Neural cell (in vitro differentiated cells): ENCODE results near the gene LBHD1. TPM values are rescaled to one million over a fixed set of nuclear protein-coding genes. Genes with fewer than 3 reads are reported as not detected.

Source experiments
- H2AFZ ChIP-seq: fragments of 200-600, 300-800 bp; sonication (generic), shearing (Covaris generic); 2 replicates; pipeline ENCODE4 v1.6.0; 2014; ENCODE audit warnings: low read depth, mild to moderate bottlenecking, antibody characterized with exemption, low read length, moderate library complexity
- H3F3A ChIP-seq: fragments of 200-600 bp; shearing (Covaris generic); 2 replicates; pipeline ENCODE4 v1.6.1; 2016; ENCODE audit warnings: mild to moderate bottlenecking, moderate library complexity, mixed read lengths, antibody characterized with exemption, low read length; ENCODE audit not compliant: insufficient read depth, poor library complexity, severe bottlenecking
- H3K27ac ChIP-seq: fragments of 200-600, 300-800 bp; sonication (generic), shearing (Covaris generic); 2 replicates; pipeline ENCODE4 v1.5.1; 2014; ENCODE audit warnings: mild to moderate bottlenecking, low read length, moderate library complexity
- H3K27me3 ChIP-seq: fragments of 300-800, 200-600 bp; sonication (generic), shearing (Covaris generic); 2 replicates; pipeline ENCODE4 v1.6.0; 2014; ENCODE audit warnings: mild to moderate bottlenecking, low read depth, low read length, moderate library complexity; ENCODE audit not compliant: insufficient read depth
- H3K36me3 ChIP-seq: fragments of 300-800, 200-600 bp; sonication (generic), shearing (Covaris generic); 2 replicates; pipeline ENCODE4 v1.5.1; 2014; ENCODE audit warnings: mild to moderate bottlenecking, antibody characterized with exemption, low read length, moderate library complexity; ENCODE audit not compliant: insufficient read depth
- H3K4me2 ChIP-seq: fragments of 300-800, 200-600 bp; sonication (generic), shearing (Covaris generic); 2 replicates; pipeline ENCODE4 v1.6.0; 2014; ENCODE audit warnings: mild to moderate bottlenecking, low read length
- H3K4me3 ChIP-seq: fragments of 300-800, 200-600 bp; sonication (generic), shearing (Covaris generic); 2 replicates; pipeline ENCODE4 v1.5.1; 2014; ENCODE audit warnings: mild to moderate bottlenecking, low read length, moderate library complexity
- H3K79me2 ChIP-seq: fragments of 200-600 bp; shearing (Covaris generic); replicated peaks from 2 replicates; pipeline ENCODE4 v1.6.0; 2014; ENCODE audit warnings: mild to moderate bottlenecking, low read length, moderate library complexity; ENCODE audit not compliant: insufficient read depth
- H3K9ac ChIP-seq: fragments of 300-800, 200-600 bp; sonication (generic), shearing (Covaris generic); 2 replicates; pipeline ENCODE4 v1.6.1; 2016; ENCODE audit warnings: mild to moderate bottlenecking, low read length, mixed read lengths
- H3K9me2 ChIP-seq: fragments of 200-600 bp; shearing (Covaris generic); 2 replicates; pipeline ENCODE4 v1.6.1; 2016; ENCODE audit warnings: mild to moderate bottlenecking, low read length, mixed read lengths; ENCODE audit not compliant: insufficient read depth
- H3K9me3 ChIP-seq: fragments of 200-600, 300-800 bp; sonication (generic), shearing (Covaris generic); 2 replicates; pipeline ENCODE4 v1.6.1; 2016; ENCODE audit warnings: mild to moderate bottlenecking, mixed run types, low read length, moderate library complexity, mixed read lengths
- H4K20me1 ChIP-seq: fragments of 200-600 bp; shearing (Covaris generic); 2 replicates; pipeline ENCODE4 v1.6.1; 2016; ENCODE audit warnings: mild to moderate bottlenecking, mixed run types; ENCODE audit not compliant: insufficient read depth
- CTCF ChIP-seq: fragments of 450-650 bp; IDR thresholded peaks from 2 replicates; pipeline ENCODE4 v1.5.1; 2014; ENCODE audit warnings: antibody characterized with exemption, mild to moderate bottlenecking, moderate library complexity; ENCODE audit not compliant: poor library complexity, severe bottlenecking
- EP300 ChIP-seq: fragments of 450-650 bp; conservative IDR thresholded peaks from 2 replicates; pipeline ENCODE4 v1.6.1; 2014; ENCODE audit warnings: antibody characterized with exemption, mild to moderate bottlenecking, moderate library complexity; ENCODE audit not compliant: poor library complexity, severe bottlenecking
- EZH2 ChIP-seq: fragments of 200-600, 300-800 bp; shearing (Covaris generic), sonication (generic); IDR thresholded peaks from 2 replicates; pipeline ENCODE4 v1.6.1; 2014; ENCODE audit warnings: antibody characterized with exemption, low read length, borderline replicate concordance, mild to moderate bottlenecking; ENCODE audit not compliant: insufficient read depth, poor library complexity, severe bottlenecking
- MXI1 ChIP-seq: fragments of 450-650 bp; conservative IDR thresholded peaks from 2 replicates; pipeline ENCODE4 v1.6.1; 2014; ENCODE audit warnings: antibody characterized with exemption, mild to moderate bottlenecking; ENCODE audit not compliant: poor library complexity, severe bottlenecking
- POLR2AphosphoS5 ChIP-seq: IDR thresholded peaks from 2 replicates; pipeline ENCODE4 v1.6.1; 2012
- RAD21 ChIP-seq: fragments of 450-650 bp; conservative IDR thresholded peaks from 2 replicates; pipeline ENCODE4 v1.6.1; 2014; ENCODE audit warnings: antibody characterized with exemption, mild to moderate bottlenecking, moderate library complexity
- REST ChIP-seq: IDR thresholded peaks from 2 replicates; pipeline ENCODE4 v1.6.1; 2012; ENCODE audit warnings: borderline replicate concordance
- SMC3 ChIP-seq: fragments of 450-650 bp; conservative IDR thresholded peaks from 2 replicates; pipeline ENCODE4 v1.6.1; 2014; ENCODE audit warnings: antibody characterized with exemption, mild to moderate bottlenecking, moderate library complexity; ENCODE audit not compliant: poor library complexity
- TAF1 ChIP-seq: IDR thresholded peaks from 2 replicates; pipeline ENCODE4 v1.6.1; 2012; ENCODE audit warnings: low read depth
- polyA plus RNA-seq: library from polyadenylated mRNA; depleted of rRNA; stranded (reverse); fragments of >200 nt; gene quantifications from 2 replicates; pipeline ENCODE4 v1.2.3, GENCODE V29; 2014

The LBHD1 gene
- polyA plus RNA-seq, 1 donor from 2014 or later, result 10.6 TPM

- Histone ChIP-seq H4K20me1 (no peaks in the 10 kb centered on the region), H3K4me2 (peak overlapping the region; percentile 92), H3K36me3 (no peaks in the 10 kb centered on the region), H3F3A (no peaks in the 10 kb centered on the region), H2AFZ (peak overlapping the region; percentile 33), H3K9me3 (no peaks in the 10 kb centered on the region), H3K27me3 (no peaks in the 10 kb centered on the region), H3K27ac (peak overlapping the region; percentile 81), H3K9ac (peak overlapping the region; percentile 90), H3K4me3 (peak overlapping the region; percentile 99), H3K79me2 (peaks cover 21% of the 10 kb centered on the region), H3K9me2 (no peaks in the 10 kb centered on the region)
- TF ChIP-seq POLR2AphosphoS5 (no peak), CTCF (no peak), TAF1 (no peak), EP300 (no peak), MXI1 (no peak), RAD21 (no peak), SMC3 (no peak), REST (no peak), EZH2 (no peak)
These were observed 26.5 kb downstream of the LBHD1 start for GRCh38 chr11:62645671-62645945.

- Histone ChIP-seq H3K36me3 (no peaks in the 10 kb centered on the region), H3K27ac (no peak overlapping the region), H3K4me2 (no peak overlapping the region), H3F3A (no peaks in the 10 kb centered on the region), H3K9ac (no peak overlapping the region), H3K9me3 (no peaks in the 10 kb centered on the region), H2AFZ (no peak overlapping the region), H4K20me1 (no peaks in the 10 kb centered on the region), H3K79me2 (peaks cover 26% of the 10 kb centered on the region), H3K27me3 (no peaks in the 10 kb centered on the region), H3K4me3 (no peak overlapping the region), H3K9me2 (no peaks in the 10 kb centered on the region)
- TF ChIP-seq MXI1 (no peak), EZH2 (no peak), RAD21 (no peak), SMC3 (no peak), EP300 (no peak), POLR2AphosphoS5 (no peak), REST (no peak), CTCF (no peak)
These were observed 27.8 kb downstream of the LBHD1 start for GRCh38 chr11:62644220-62644619.
